ENCODE data around the gene AKT3.
"Not testable (repeated sequence)": the region's sequence is repeated elsewhere in the genome, so short reads cannot be mapped to it uniquely, and the experiment has no call there.

AKT3 gene

DNA sequence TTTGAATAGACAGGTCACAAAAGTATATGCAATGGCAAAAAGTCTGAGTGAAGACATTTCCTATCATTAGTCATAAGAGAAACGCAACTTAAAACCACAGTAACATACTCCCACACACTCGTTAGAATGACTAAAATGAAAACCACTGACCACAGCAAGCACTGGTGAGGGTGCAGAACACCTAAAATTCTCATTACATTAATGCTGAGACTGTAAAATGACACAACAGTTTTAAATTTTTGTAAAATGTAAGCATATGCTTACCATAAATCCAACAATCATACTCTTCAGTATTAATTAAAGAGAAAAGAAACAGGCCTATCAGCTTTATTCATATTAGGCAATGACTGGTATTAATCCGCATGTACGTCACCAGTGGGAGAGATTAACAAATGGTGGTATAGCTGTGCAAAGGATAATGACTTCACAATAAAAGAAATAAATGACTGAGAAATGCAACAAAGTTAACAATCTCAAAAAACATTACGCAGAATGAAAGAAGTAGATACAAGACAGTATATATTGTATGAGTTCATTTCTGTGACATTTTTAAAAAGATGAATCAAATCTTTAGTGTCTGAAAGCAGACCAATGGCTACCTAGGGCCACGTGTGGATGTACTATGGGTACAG is 253.5 kb downstream of the AKT3 start:
- H4K8ac ChIP-seq (ENCODE audit: low read depth, low read length), result no peak overlapping the region
- H2BK120ac ChIP-seq (ENCODE audit: low read depth, low read length), result no peak overlapping the region
- H3K4me1 ChIP-seq (ENCODE audit: control insufficient read depth in 2 of 2, insufficient read depth in 1 of 2, low read depth in 1 of 2, low read length in 2 of 2), result no peaks in the 10 kb centered on the region
- peaks cover 1 to 8% of the 10 kb centered on the region in 2 donors for H3K9me3 ChIP-seq (replicated peaks in 1 of 2; ENCODE audit: control insufficient read depth in 2 of 2, insufficient read depth in 1 of 2, low read depth in 1 of 2, low read length in 2 of 2)
- no peak overlapping the region for H3K27ac ChIP-seq (replicated peaks; ENCODE audit: low read length)
- no peak overlapping the region for H3K4me3 ChIP-seq (ENCODE audit: low read length in 2 of 2)
- H2BK12ac ChIP-seq (ENCODE audit: low read length), result no peak overlapping the region
- H3K79me1 ChIP-seq (ENCODE audit: low read depth, low read length), result no peaks in the 10 kb centered on the region
- WGBS, 2 donors (ENCODE audit: extremely low coverage in 2 of 2, insufficient read length in 2 of 2, insufficient replicate concordance in 1 of 2), result no CpG with 5 or more reads among the region's 6 CpGs
- no peak overlapping the region for H2AK5ac ChIP-seq (ENCODE audit: low read depth, low read length)
- H3K9ac ChIP-seq (ENCODE audit: low read depth, low read length, poor library complexity), result no peak overlapping the region
- no peak for DNase-seq (ENCODE audit: low spot score)
- H3K4ac ChIP-seq (ENCODE audit: low read length), result no peak overlapping the region
- no peaks in the 10 kb centered on the region for H3K27me3 ChIP-seq (ENCODE audit: control insufficient read depth in 3 of 3, insufficient read depth in 3 of 3, low read depth in 1 of 3, low read length in 3 of 3)
- no peak overlapping the region for H4K91ac ChIP-seq (ENCODE audit: low read depth, low read length, poor library complexity)
- no peak overlapping the region for H2BK5ac ChIP-seq (ENCODE audit: low read length)
- H3K36me3 ChIP-seq (replicated peaks in 1 of 2; ENCODE audit: control insufficient read depth in 2 of 2, insufficient read depth in 2 of 2, low read length in 2 of 2), result peaks cover 0 to 2% of the 10 kb centered on the region in 2 donors
- H3K14ac ChIP-seq (ENCODE audit: low read length), result no peak overlapping the region
- H3K18ac ChIP-seq (ENCODE audit: low read length), result no peak overlapping the region
- H3K4me2 ChIP-seq (ENCODE audit: insufficient read depth, low read length, poor library complexity, severe bottlenecking), result no peak overlapping the region
- no peak overlapping the region for H3K23ac ChIP-seq (ENCODE audit: low read depth, low read length, poor library complexity)
- H2AFZ ChIP-seq (ENCODE audit: low read length), result no peak overlapping the region
- H2BK15ac ChIP-seq (ENCODE audit: low read length), result no peak overlapping the region

DNA sequence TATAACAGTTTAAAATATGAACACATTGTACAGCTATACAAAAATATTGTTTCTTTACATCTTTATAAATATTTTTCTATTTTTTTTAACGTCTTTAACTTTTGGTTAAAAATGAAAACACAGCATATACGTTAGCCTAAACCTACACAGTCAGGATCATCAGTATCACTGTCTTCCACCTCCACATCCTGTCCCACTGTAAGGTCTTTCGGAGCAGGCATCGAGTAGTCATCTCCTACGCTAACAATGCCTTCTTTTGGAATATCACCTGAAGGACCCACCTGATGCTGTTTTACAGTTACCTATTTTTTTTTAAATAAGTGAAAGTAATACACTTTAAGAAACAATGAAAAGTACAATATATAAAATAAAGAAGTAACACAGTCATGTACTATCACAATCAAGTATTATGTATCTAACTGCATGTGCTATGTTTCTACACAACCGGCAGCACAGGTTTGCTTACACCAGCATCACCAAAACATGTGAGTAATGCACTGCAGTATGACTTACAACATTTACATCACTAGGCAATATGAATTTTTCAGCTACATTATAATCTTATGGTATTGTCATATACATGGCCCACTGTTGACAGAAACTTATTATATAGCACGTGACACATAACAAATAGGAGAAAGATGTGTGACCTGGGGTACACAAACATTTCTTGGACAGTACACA is 254.4 kb downstream of the AKT3 start:
- no peak for DNase-seq (ENCODE audit: low spot score)
- Histone ChIP-seq H3K9me3 (replicated peaks in 1 of 2; ENCODE audit: control insufficient read depth in 2 of 2, insufficient read depth in 1 of 2, low read depth in 1 of 2, low read length in 2 of 2) (peaks cover 1 to 9% of the 10 kb centered on the region in 2 donors), H3K4ac (ENCODE audit: low read length) (no peak overlapping the region), H4K91ac (ENCODE audit: low read depth, low read length, poor library complexity) (no peak overlapping the region), H3K4me2 (ENCODE audit: insufficient read depth, low read length, poor library complexity, severe bottlenecking) (no peak overlapping the region), H3K27ac (replicated peaks; ENCODE audit: low read length) (no peak overlapping the region), H3K14ac (ENCODE audit: low read length) (no peak overlapping the region), H3K18ac (ENCODE audit: low read length) (no peak overlapping the region), H2BK120ac (ENCODE audit: low read depth, low read length) (no peak overlapping the region), H2AFZ (ENCODE audit: low read length) (no peak overlapping the region), H2BK5ac (ENCODE audit: low read length) (no peak overlapping the region), H3K4me3 (ENCODE audit: low read length in 2 of 2) (no peak overlapping the region), H3K79me1 (ENCODE audit: low read depth, low read length) (no peaks in the 10 kb centered on the region), H3K27me3 (ENCODE audit: control insufficient read depth in 3 of 3, insufficient read depth in 3 of 3, low read depth in 1 of 3, low read length in 3 of 3) (no peaks in the 10 kb centered on the region), H2BK15ac (ENCODE audit: low read length) (no peak overlapping the region), H2BK12ac (ENCODE audit: low read length) (no peak overlapping the region), H3K4me1 (ENCODE audit: control insufficient read depth in 2 of 2, insufficient read depth in 1 of 2, low read depth in 1 of 2, low read length in 2 of 2) (no peaks in the 10 kb centered on the region), H3K23ac (ENCODE audit: low read depth, low read length, poor library complexity) (no peak overlapping the region), H4K8ac (ENCODE audit: low read depth, low read length) (no peak overlapping the region), H3K9ac (ENCODE audit: low read depth, low read length, poor library complexity) (no peak overlapping the region), H3K36me3 (replicated peaks in 1 of 2; ENCODE audit: control insufficient read depth in 2 of 2, insufficient read depth in 2 of 2, low read length in 2 of 2) (peaks cover 0 to 2% of the 10 kb centered on the region in 2 donors), H2AK5ac (ENCODE audit: low read depth, low read length) (no peak overlapping the region)
- no CpG with 5 or more reads among the region's 7 CpGs for WGBS, 2 donors (ENCODE audit: extremely low coverage in 2 of 2, insufficient read length in 2 of 2, insufficient replicate concordance in 1 of 2)

DNA sequence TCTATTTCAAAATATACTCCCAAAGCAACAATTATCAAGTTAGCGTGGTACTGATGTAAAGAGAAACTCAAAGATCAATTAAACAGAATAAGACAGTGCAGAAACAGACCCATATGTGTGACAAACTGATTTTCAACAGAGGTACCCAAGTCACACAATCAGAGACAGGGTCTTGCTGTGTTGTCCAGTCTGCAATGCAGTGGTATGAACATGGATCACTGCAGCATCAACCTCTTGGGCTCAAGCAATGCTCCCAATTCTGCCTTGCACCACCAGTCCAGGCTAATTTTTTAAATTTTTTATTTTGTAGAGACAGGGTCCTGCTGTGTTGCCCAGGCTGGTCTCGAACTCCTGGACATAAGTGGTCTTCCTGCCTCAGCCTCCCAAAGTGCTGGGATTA is 255.6 kb downstream of the AKT3 start:
- Histone ChIP-seq H3K23ac (ENCODE audit: low read depth, low read length, poor library complexity) (no peak overlapping the region), H3K79me1 (ENCODE audit: low read depth, low read length) (no peaks in the 10 kb centered on the region), H2AK5ac (ENCODE audit: low read depth, low read length) (no peak overlapping the region), H3K9me3 (replicated peaks in 1 of 2; ENCODE audit: control insufficient read depth in 2 of 2, insufficient read depth in 1 of 2, low read depth in 1 of 2, low read length in 2 of 2) (peaks cover 1 to 15% of the 10 kb centered on the region in 2 donors), H3K4me3 (ENCODE audit: low read length in 2 of 2) (no peak overlapping the region), H3K27me3 (ENCODE audit: control insufficient read depth in 3 of 3, insufficient read depth in 3 of 3, low read depth in 1 of 3, low read length in 3 of 3) (no peaks in the 10 kb centered on the region), H3K18ac (ENCODE audit: low read length) (no peak overlapping the region), H4K91ac (ENCODE audit: low read depth, low read length, poor library complexity) (no peak overlapping the region), H2BK120ac (ENCODE audit: low read depth, low read length) (no peak overlapping the region), H3K4me2 (ENCODE audit: insufficient read depth, low read length, poor library complexity, severe bottlenecking) (no peak overlapping the region), H2AFZ (ENCODE audit: low read length) (no peak overlapping the region), H2BK5ac (ENCODE audit: low read length) (no peak overlapping the region), H2BK12ac (ENCODE audit: low read length) (no peak overlapping the region), H4K8ac (ENCODE audit: low read depth, low read length) (no peak overlapping the region), H3K4me1 (ENCODE audit: control insufficient read depth in 2 of 2, insufficient read depth in 1 of 2, low read depth in 1 of 2, low read length in 2 of 2) (no peaks in the 10 kb centered on the region), H2BK15ac (ENCODE audit: low read length) (no peak overlapping the region), H3K9ac (ENCODE audit: low read depth, low read length, poor library complexity) (no peak overlapping the region), H3K36me3 (replicated peaks in 1 of 2; ENCODE audit: control insufficient read depth in 2 of 2, insufficient read depth in 2 of 2, low read length in 2 of 2) (peaks cover 0 to 2% of the 10 kb centered on the region in 2 donors), H3K27ac (replicated peaks; ENCODE audit: low read length) (no peak overlapping the region), H3K14ac (ENCODE audit: low read length) (no peak overlapping the region), H3K4ac (ENCODE audit: low read length) (no peak overlapping the region)
- no peak for DNase-seq (ENCODE audit: low spot score)
- no CpG with 5 or more reads among the region's 2 CpGs for WGBS, 2 donors (ENCODE audit: extremely low coverage in 2 of 2, insufficient read length in 2 of 2, insufficient replicate concordance in 1 of 2)

DNA sequence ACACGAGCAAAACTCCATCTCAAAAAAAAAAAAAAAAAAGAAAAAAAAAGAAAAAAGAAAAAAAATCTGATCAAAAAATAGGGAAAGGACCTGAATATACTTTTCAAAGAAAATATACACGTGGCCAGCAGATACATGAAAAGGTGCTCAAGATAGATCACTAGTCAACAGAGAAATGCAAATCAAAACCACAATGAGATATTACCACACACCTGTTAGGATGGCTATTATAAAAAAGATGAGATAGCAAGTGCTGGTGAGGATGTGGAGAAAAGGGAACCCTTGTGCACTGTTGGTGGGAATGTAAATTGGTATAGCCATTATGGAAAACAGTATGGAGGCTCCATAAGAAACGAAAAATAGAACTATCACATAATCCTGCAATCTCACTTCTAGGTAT is 260.8 kb downstream of the AKT3 start:
- not testable (repeated sequence) for H2BK120ac ChIP-seq (ENCODE audit: low read depth, low read length); H3K14ac ChIP-seq (ENCODE audit: low read length); H3K4me2 ChIP-seq (ENCODE audit: insufficient read depth, low read length, poor library complexity, severe bottlenecking); H2BK15ac ChIP-seq (ENCODE audit: low read length); H3K79me1 ChIP-seq (ENCODE audit: low read depth, low read length); H2AFZ ChIP-seq (ENCODE audit: low read length); H4K8ac ChIP-seq (ENCODE audit: low read depth, low read length); H3K9ac ChIP-seq (ENCODE audit: low read depth, low read length, poor library complexity); H3K4ac ChIP-seq (ENCODE audit: low read length); H3K18ac ChIP-seq (ENCODE audit: low read length); H3K36me3 ChIP-seq (replicated peaks in 1 of 2; ENCODE audit: control insufficient read depth in 2 of 2, insufficient read depth in 2 of 2, low read length in 2 of 2); H3K4me3 ChIP-seq (ENCODE audit: low read length in 2 of 2); H2AK5ac ChIP-seq (ENCODE audit: low read depth, low read length); H3K27me3 ChIP-seq (ENCODE audit: control insufficient read depth in 3 of 3, insufficient read depth in 3 of 3, low read depth in 1 of 3, low read length in 3 of 3); H4K91ac ChIP-seq (ENCODE audit: low read depth, low read length, poor library complexity); H3K4me1 ChIP-seq (ENCODE audit: control insufficient read depth in 2 of 2, insufficient read depth in 1 of 2, low read depth in 1 of 2, low read length in 2 of 2); H3K27ac ChIP-seq (replicated peaks; ENCODE audit: low read length); DNase-seq (ENCODE audit: low spot score); H3K23ac ChIP-seq (ENCODE audit: low read depth, low read length, poor library complexity); H2BK5ac ChIP-seq (ENCODE audit: low read length); H2BK12ac ChIP-seq (ENCODE audit: low read length)
- WGBS, 2 donors (ENCODE audit: extremely low coverage in 2 of 2, insufficient read length in 2 of 2, insufficient replicate concordance in 1 of 2), result no CpG with 5 or more reads among the region's 3 CpGs
- peaks cover 0 to 32% of the 10 kb centered on the region in 2 donors for H3K9me3 ChIP-seq (replicated peaks in 1 of 2; ENCODE audit: control insufficient read depth in 2 of 2, insufficient read depth in 1 of 2, low read depth in 1 of 2, low read length in 2 of 2)

Measured in neuronal stem cell (in vitro differentiated cells).